NCI-H128 (cell line): ENCODE measurements around the gene ACER2.

Experiments used
- DNase-seq: peaks from one replicate; lab custom pipeline; 2025; ENCODE audit not compliant: unreplicated experiment; lab: John Stamatoyannopoulos, UW

The ACER2 gene

GRCh38 chr9:19451240-19452087, 42.7 kb downstream of the ACER2 start:
- no peak for DNase-seq

- DNase-seq, result no peak
Observed at GRCh38 chr9:19456426-19456825, 47.6 kb downstream of the ACER2 start.

- DNase-seq, result peak; percentile 68
Observed at GRCh38 chr9:19456996-19457692, 48.3 kb downstream of the ACER2 start.

GRCh38 chr9:19457693-19458009, 48.8 kb downstream of the ACER2 start:
- DNase-seq, result no peak

GRCh38 chr9:19460243-19460642, 51.4 kb downstream of the ACER2 start:
- no peak for DNase-seq

- no peak for DNase-seq
Observed at GRCh38 chr9:19461135-19461534, 52.3 kb downstream of the ACER2 start.

GRCh38 chr9:19464061-19464763, 55.4 kb downstream of the ACER2 start:
- DNase-seq, result no peak

- no peak for DNase-seq
Observed at GRCh38 chr9:19464764-19465585, 56.2 kb downstream of the ACER2 start.

- DNase-seq, result no peak
Observed at GRCh38 chr9:19465586-19466279, 56.9 kb downstream of the ACER2 start.

GRCh38 chr9:19466280-19466639, 57.5 kb downstream of the ACER2 start:
- DNase-seq, result no peak

GRCh38 chr9:19469271-19469670, 60.5 kb downstream of the ACER2 start:
- DNase-seq, result no peak

GRCh38 chr9:19470567-19470966, 61.8 kb downstream of the ACER2 start:
- no peak for DNase-seq

GRCh38 chr9:19470981-19471650, 62.3 kb downstream of the ACER2 start:
- no peak for DNase-seq

- DNase-seq, result peak; percentile 48
Observed at GRCh38 chr9:19471737-19472648, 63.2 kb downstream of the ACER2 start.

- DNase-seq, result no peak
Observed at GRCh38 chr9:19473605-19474004, 64.8 kb downstream of the ACER2 start.

- DNase-seq, result no peak
Observed at GRCh38 chr9:19479874-19480273, 71.1 kb downstream of the ACER2 start.

- no peak for DNase-seq
Observed at GRCh38 chr9:19480345-19480744, 71.5 kb downstream of the ACER2 start.

GRCh38 chr9:19481121-19481870, 72.5 kb downstream of the ACER2 start:
- no peak for DNase-seq
